GM12891 (cell line): ENCODE data around the gene NPBWR2.

Experiments
- DNase-seq: peaks from one replicate; pipeline ENCODE4 v3.0.0; 2011; ENCODE audit warnings: low spot score; ENCODE audit not compliant: insufficient read length
- FAIRE-seq: peaks from 2 replicates; lab custom pipeline; 2011; peaks lifted over from hg19 to GRCh38; lab: Jason Lieb, UNC
- PAX5 ChIP-seq: IDR thresholded peaks from 2 replicates; pipeline ENCODE4 v1.6.1; 2011; ENCODE audit warnings: low read length, moderate library complexity, mild to moderate bottlenecking; ENCODE audit not compliant: insufficient read depth, severe bottlenecking
- POLR2A ChIP-seq: IDR thresholded peaks from 2 replicates; pipeline ENCODE4 v1.6.1; 2011; ENCODE audit warnings: low read depth, low read length, control low read depth
- POLR2AphosphoS5 ChIP-seq: IDR thresholded peaks from 2 replicates; pipeline ENCODE4 v1.6.1; 2011; ENCODE audit warnings: low read depth, low read length, control low read depth
- POU2F2 ChIP-seq: IDR thresholded peaks from 2 replicates; pipeline ENCODE4 v1.6.1; 2011; ENCODE audit warnings: low read depth, mild to moderate bottlenecking, control low read depth, low read length, moderate library complexity
- SPI1 ChIP-seq: IDR thresholded peaks from 2 replicates; pipeline ENCODE4 v1.6.1; 2011; ENCODE audit warnings: low read depth, low read length, control low read depth
- TAF1 ChIP-seq: IDR thresholded peaks from 2 replicates; pipeline ENCODE4 v1.6.1; 2011; ENCODE audit warnings: low read depth, low read length, control low read depth

The NPBWR2 gene

DNA sequence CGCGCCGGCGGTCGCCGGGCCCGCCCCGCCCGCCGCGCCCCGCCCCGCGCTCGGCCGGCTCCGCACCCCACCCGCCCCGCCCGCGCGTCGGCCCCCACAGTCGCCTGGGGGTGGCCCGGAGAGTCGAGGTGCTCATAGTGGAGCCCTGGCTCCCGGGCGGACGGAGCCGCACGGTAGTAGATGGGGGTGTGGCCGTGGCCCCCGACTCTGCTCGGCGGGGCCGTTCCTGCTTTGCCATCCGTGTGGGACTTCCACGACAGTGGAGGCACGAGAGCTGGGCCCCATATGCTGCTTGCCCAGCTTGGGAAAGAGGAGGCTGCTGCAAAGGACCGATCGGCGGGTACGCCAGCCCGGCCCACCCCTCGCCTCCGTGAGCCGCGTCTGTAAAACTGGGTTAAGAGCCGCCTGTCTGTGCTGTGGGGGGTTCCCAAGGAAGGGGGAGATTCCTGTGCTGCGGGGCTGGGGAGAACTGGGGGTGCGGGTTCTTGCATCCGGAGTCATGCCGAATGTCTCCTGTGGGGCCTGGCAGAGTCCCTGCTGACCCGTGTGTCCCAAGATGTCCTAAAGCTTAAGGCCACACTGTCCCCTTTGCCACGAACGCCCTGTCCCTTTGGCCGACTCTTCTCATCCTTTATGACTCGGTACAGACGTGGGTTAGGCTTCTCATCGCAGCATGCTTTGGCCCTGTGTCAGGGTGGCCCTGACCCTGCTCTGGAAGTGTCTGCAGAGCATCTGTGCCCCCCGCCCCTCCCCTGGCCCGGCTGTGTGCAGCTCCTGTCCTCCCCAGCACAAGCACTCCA is 27.2 kb downstream of the NPBWR2 start, which contains the start of gene OPRL1:
OPRL1 (plus strand) TSS at position 70 of the 800 bp plus-strand sequence. CDS start 12,639 bp downstream, outside the sequence.
- peak; percentile 73 for FAIRE-seq
- DNase-seq = peak; percentile 79
- no peak for TF ChIP-seq POU2F2

DNA sequence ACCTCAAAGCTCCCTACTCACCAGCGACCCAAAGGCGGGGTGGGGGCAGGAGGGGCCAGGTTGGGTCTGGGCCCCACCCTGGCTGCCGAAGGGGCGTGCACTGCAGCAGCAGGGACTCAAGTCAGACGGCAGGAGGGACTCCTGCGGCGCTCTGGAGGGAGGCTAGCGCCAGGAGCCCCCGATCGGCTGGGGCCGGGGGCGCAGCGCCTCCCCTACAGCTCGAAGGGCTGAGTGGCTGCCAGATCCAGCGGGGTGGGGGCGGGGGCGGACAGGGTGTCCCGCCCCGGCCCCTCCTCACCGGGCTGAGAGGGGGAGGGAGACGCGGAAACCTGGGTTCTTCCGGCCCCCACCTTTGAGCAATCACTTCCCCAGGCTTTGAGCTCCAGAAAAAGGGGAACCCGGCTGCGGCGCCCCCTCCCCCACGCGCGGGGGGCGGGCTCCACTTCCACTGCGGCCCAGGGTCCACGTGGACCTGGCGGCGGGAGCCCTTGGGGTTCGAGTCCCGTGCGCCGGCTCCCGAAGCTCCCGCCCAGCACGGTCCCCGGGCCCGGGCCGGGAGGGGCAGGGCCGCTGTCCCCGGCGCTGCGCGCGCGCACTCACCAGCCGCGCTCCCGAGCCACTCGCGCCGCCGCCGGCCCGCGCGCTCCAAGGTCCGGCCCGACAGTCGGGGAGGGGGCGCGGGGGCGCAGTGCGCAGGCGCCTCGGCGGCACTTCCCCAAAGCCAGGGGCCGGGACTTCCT is 27.9 kb downstream of the NPBWR2 start, which contains the start of gene RGS19:
RGS19 (minus strand) TSS at position 246 of the 740 bp plus-strand sequence. CDS start 2,632 bp downstream, outside the sequence.
- TF ChIP-seq SPI1 (peak; percentile 80), PAX5 (no peak)
- peak; percentile 70 for DNase-seq
- FAIRE-seq = peak; percentile 94

DNA sequence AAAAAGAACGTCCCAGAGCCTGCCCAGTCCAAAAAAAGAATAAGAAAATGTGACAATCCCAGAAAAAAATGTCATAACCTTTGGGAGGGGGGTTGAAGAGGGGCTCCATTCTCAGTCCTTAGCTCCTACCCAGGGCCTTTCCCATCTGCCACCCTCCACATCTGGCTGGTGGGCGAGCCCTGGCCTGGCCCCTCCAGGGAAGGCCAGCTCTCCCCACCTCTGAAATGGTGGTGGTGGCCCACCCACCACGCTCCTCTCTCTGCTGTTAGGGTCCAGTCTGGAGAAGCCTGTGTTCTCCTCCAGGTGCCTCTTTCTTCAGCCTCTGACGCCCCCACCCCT is 28.5 kb downstream of the NPBWR2 start:
- DNase-seq (no peak), FAIRE-seq (no peak)
- no peak for TF ChIP-seq POLR2A

DNA sequence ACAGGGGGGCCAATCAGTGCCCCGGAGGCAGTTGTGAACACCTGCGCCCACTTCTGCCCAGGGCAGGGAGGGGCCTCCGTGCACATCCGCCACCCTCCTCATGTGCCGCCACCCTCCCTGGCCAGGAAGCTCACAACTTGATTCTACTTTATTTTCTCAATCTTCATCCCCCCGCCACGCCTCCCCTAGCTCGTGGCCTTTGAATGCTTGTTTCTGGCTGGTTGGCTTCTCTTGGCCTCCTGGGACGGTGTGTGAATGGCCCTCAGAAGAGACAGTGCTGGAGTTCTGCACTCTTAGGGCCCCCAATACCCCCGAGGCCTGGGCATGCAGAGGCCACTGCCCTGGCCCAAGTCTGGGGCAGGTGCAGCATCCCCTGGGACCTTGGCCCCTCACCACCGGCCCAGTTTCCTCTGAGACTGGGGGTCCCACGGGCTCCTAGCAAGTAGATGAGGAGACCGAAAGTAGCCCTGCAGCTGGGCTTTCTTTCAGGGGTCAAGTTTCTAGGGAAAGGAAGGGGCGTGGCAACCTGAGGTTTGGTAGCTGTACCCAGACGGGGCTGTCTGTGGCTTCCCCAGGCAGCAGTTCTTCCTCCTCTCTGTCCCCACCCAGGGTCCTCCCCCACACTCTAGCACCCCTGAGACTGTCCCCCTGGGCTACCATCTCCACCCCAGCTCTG is 29.4 kb downstream of the NPBWR2 start:
- TF ChIP-seq PAX5 = no peak
- no peak for TF ChIP-seq POLR2A
- no peak for TF ChIP-seq SPI1
- TF ChIP-seq POU2F2 = no peak
- TF ChIP-seq POLR2AphosphoS5 = no peak
- TF ChIP-seq TAF1 = no peak
- DNase-seq (no peak), FAIRE-seq (peak; percentile 87)

DNA sequence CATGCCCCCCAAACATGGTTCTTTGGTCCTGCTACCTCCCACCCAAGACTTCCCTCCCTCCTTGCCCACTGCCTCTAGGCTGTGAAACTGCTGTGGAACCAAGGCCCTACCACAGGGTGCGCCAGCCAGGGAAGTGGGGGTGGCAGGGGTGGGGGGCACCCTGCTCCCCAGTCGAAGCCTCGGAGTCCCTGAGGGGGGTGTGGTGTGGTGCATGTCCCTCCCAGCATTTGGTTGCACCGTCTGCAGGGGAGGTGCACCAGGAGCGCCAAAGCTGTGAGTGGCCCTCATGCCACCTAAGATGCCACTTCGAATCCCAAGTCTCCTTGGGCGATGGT is 29.9 kb downstream of the NPBWR2 start:
- no peak for TF ChIP-seq TAF1
- TF ChIP-seq SPI1 = no peak
- TF ChIP-seq POLR2AphosphoS5 = no peak
- no peak for TF ChIP-seq POLR2A
- no peak for TF ChIP-seq POU2F2
- TF ChIP-seq PAX5 = no peak
- FAIRE-seq = no peak
- DNase-seq = no peak

DNA sequence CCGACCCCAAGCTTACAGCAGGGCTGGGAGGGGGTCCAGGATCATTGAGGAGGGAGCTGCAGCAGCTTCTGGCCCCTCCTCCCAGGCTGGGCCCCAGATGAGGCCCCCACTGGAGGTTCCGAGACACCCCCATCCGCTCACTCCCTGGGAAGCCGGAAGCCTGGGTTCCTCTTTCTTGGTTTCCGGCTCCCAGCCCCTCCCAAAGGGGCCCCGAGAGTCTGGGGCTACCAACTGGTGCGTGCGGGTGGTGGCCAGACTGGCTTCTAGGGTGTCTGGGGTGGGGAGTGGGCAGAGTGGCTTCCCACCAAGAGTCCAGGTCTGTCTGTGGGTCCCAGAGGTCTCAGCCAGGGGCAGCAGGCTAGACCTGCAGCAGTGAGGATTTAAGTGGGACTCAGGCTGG is 30.3 kb downstream of the NPBWR2 start:
- DNase-seq (peak; percentile 77), FAIRE-seq (no peak)
- TF ChIP-seq TAF1 (no peak), POU2F2 (no peak), PAX5 (no peak), POLR2A (no peak), POLR2AphosphoS5 (peak; percentile 56; the same call in 1 of the 2 replicates), SPI1 (peak; percentile 93)

DNA sequence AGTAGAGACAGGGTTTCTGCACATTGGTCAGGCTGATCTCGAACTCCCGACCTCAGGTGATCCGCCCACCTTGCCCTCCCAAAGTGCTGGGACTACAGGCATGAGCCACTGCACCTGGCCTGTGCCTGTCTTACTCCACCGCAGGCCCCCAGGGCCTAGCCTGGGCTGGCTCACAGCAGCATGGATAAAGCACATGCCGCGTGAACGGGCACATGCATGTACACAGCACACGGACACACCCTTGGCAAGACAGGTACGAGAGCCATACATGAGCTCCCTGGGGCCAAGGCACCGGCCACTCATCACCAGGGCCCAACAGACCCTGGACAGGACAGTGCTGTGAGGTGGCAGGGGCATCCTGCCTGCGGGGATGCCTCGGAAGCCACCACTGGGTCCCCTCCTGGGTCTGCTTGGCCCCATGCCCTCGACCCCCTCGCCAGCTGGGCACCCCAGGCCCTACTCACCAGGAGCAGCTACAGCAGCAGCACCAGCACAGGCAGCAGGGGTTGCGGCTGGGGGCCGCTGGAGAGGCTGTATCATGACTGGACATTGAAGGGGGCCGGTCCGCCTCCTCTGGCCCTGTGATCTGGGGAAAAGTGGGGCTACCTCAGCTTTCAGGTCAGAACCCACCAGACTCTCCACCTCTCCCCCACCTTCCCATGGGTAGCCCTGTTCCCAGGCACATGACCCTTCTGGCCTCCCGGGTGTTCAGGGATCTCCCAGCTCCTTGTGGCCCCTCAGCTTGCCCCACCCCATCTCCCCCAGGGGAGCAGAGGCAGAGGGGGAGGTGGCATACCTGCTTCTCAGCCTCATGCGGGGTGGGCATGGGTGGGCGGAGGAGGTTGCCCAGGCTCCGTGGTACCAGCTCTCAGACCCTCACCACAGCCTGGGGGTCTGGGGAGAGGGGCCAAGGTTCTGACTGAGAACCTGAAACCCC is 31.0 kb downstream of the NPBWR2 start:
- no peak for TF ChIP-seq PAX5
- peak; percentile 68 for FAIRE-seq
- DNase-seq = no peak

DNA sequence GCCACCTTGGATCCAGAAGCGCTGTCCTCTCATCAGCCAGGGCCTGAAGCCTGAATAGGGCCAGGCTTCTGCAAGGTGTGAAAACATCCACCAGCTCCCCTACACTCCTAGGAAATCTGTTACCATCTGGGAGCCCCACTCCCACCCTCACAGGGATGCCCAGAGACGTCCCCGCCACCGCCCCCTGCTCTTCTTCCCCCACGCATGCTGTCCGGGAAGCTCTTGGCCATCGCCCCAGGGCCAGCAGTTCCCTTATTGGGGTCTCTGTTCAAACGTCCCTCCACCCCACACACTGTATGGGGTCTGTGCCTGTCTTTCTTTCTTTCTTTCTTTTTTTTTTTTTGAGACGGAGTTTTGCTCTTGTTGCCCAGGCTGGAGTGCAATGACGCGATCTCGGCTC is 31.8 kb downstream of the NPBWR2 start:
- no peak for TF ChIP-seq POLR2AphosphoS5
- no peak for TF ChIP-seq PAX5
- FAIRE-seq (no peak), DNase-seq (no peak)

DNA sequence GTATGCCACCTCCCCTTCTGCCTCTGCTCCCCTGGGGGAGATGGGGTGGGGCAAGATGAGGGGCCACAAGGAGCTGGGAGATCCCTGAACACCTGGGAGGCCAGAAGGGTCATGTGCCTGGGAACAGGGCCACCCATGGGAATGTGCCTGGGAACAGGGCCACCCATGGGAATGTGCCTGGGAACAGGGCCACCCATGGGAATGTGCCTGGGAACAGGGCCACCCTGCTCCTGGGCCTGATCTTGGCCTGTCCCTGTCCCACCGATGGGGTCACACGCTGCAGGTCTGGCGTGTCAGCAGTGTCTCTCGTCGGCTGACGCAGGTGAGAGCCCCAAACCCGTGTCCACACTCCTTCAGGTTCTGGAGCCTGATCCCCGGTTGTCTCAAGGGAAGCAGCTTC is 32.4 kb downstream of the NPBWR2 start:
- FAIRE-seq = no peak

More for the DNA sequence above, 32.4 kb downstream of the NPBWR2 start:
- no peak for TF ChIP-seq PAX5
- TF ChIP-seq POLR2AphosphoS5 = no peak
- no peak for TF ChIP-seq SPI1
- no peak for TF ChIP-seq POLR2A
- no peak for TF ChIP-seq TAF1
- TF ChIP-seq POU2F2 = no peak
- DNase-seq = no peak
